A673 (cell line): ENCODE results near the gene MAP6. TPM values are rescaled to one million over a fixed set of nuclear protein-coding genes. Genes with fewer than 3 reads are reported as not detected.

Experiments used
- BruUV-seq: library from RNA; stranded (reverse); fragments of 400-500 nt; replicated peaks from 2 replicates; lab custom pipeline; 2021; lab: Mats Ljungman, UMichigan
- CTCF ChIA-PET: fragments of 300-600 bp; sonication (Branson Sonifier 250); formaldehyde crosslinking; loops from one replicate; lab custom pipeline; 2022; ENCODE audit warnings: antibody characterized with exemption; lab: Charles Lee
- POLR2A ChIA-PET: fragments of 300-600 bp; sonication (Branson Sonifier 250); formaldehyde crosslinking; loops from one replicate; lab custom pipeline; 2022; ENCODE audit warnings: antibody characterized with exemption; ENCODE audit not compliant: low non-redundant PET; lab: Charles Lee
- DNase-seq: peaks from one replicate; pipeline ENCODE4 v3.0.0-alpha.2; 2015; ENCODE audit warnings: low spot score
- H3K27ac ChIP-seq: fragments of 200-600 bp; sonication (generic); 2 replicates; pipeline ENCODE4 v1.5.1; 2016; ENCODE audit warnings: mixed run types, low read depth, mild to moderate bottlenecking, mixed read lengths, antibody characterized with exemption, low read length; ENCODE audit not compliant: poor library complexity, severe bottlenecking
- H3K27me3 ChIP-seq: fragments of 200-600 bp; sonication (generic); replicated peaks from 2 replicates; pipeline ENCODE4 v1.6.1; 2017; ENCODE audit warnings: mixed run types, low read depth, mild to moderate bottlenecking, mixed read lengths, antibody characterized with exemption, low read length; ENCODE audit not compliant: insufficient read depth, poor library complexity
- H3K36me3 ChIP-seq: fragments of 200-600 bp; sonication (generic); 2 replicates; pipeline ENCODE4 v1.6.1; 2016; ENCODE audit warnings: mixed run types, mild to moderate bottlenecking, mixed read lengths, antibody characterized with exemption, low read length; ENCODE audit not compliant: insufficient read depth, poor library complexity, severe bottlenecking
- H3K4me1 ChIP-seq: fragments of 200-600 bp; sonication (generic); 2 replicates; pipeline ENCODE4 v1.6.1; 2017; ENCODE audit warnings: mixed run types, mild to moderate bottlenecking, mixed read lengths, antibody characterized with exemption, low read length; ENCODE audit not compliant: insufficient read depth, poor library complexity, severe bottlenecking
- H3K4me3 ChIP-seq: fragments of 200-600 bp; sonication (generic); 2 replicates; pipeline ENCODE4 v1.5.1; 2016; ENCODE audit warnings: low read depth, mixed run types, mild to moderate bottlenecking, mixed read lengths, low read length; ENCODE audit not compliant: poor library complexity, severe bottlenecking
- H3K9me3 ChIP-seq: fragments of 200-600 bp; sonication (generic); 2 replicates; pipeline ENCODE4 v1.6.1; 2016; ENCODE audit warnings: mixed run types, low read depth, mild to moderate bottlenecking, mixed read lengths, antibody characterized with exemption, low read length; ENCODE audit not compliant: poor library complexity, severe bottlenecking
- EZH2 ChIP-seq: fragments of 200-600 bp; sonication (generic); IDR thresholded peaks from 2 replicates; pipeline ENCODE4 v1.6.1; 2017; ENCODE audit warnings: borderline replicate concordance, low read depth, mild to moderate bottlenecking, mixed read lengths, antibody characterized with exemption, low read length; ENCODE audit not compliant: poor library complexity, severe bottlenecking
- intact Hi-C: fragments of 100-400 bp; cut with micrococcal nuclease; formaldehyde crosslinking; loops from one replicate; pipeline ENCODE4 v1.10.0; 2022; ENCODE audit not compliant: unreplicated experiment
- total RNA-seq: library from RNA; stranded (reverse); gene quantifications from 2 replicates; pipeline ENCODE4 v1.2.3, GENCODE V29; 2021
- TF ChIP-seq, protein P1 (sequence below): fragments of 300-800, 200-600 bp; sonication (generic); conservative IDR thresholded peaks from 2 replicates; pipeline ENCODE4 v1.5.1; 2017; ENCODE audit warnings: low read depth, mild to moderate bottlenecking, antibody characterized with exemption, low read length, moderate library complexity, mixed read lengths

MAP6 gene
- total RNA-seq, 1 experiment from 2014 or later: not detected

DNA sequence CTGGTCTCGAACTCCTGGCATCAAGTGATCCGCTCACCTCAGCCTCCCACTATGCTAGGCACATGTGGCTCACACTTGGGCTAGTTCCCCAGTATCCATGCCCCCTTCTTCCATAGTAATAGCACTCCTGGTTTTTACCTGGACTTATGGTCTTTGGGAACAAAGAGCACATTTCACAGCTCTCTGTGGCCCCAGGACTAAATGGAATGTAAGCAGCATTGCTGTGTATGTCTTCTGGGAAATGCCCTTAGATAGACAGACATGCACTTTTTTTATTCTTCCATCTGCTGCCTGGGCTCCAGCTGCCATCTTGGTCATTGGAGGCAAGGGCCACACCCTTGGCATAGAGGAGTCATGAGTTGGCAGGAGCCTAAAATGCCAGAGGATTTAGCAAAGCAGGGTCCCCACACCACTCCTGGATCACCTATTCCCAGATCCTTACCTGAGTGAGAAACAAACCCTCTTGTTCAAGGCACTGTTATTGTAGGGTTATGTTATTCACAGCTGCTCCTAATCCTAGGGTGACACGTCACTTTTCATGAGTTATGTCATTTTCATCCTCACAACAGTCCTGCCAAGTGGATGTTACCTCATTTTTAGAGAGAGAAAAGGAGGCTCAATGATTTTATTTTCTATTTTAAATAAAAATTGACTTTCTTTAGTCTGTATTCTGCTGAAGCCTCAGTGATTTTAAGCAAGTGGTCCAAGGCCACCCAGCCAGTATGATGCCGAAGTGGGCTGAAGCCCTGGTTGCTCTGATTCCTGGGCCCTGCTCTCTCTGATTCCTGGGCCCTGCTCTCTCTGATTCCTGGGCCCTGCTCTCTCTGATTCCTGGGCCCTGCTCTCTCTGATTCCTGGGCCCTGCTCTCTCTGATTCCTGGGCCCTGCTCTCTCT is 127.4 kb downstream of the MAP6 start:
- H3K9me3 ChIP-seq: no peaks in the 10 kb centered on the region
- H3K4me3 ChIP-seq: no peak overlapping the region
- no peaks in the 10 kb centered on the region for H3K4me1 ChIP-seq
- TF ChIP-seq EZH2: no peak
- TF ChIP-seq, protein P1, sequence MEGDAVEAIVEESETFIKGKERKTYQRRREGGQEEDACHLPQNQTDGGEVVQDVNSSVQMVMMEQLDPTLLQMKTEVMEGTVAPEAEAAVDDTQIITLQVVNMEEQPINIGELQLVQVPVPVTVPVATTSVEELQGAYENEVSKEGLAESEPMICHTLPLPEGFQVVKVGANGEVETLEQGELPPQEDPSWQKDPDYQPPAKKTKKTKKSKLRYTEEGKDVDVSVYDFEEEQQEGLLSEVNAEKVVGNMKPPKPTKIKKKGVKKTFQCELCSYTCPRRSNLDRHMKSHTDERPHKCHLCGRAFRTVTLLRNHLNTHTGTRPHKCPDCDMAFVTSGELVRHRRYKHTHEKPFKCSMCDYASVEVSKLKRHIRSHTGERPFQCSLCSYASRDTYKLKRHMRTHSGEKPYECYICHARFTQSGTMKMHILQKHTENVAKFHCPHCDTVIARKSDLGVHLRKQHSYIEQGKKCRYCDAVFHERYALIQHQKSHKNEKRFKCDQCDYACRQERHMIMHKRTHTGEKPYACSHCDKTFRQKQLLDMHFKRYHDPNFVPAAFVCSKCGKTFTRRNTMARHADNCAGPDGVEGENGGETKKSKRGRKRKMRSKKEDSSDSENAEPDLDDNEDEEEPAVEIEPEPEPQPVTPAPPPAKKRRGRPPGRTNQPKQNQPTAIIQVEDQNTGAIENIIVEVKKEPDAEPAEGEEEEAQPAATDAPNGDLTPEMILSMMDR: no peak
- no peak for DNase-seq
- no peak overlapping the region for H3K27ac ChIP-seq
- no TSS peak for BruUV-seq
- ChIA-PET CTCF (interaction anchor here (0.7 kb wide), 1 partner anchor 701 kb away, joined by 4 read pairs; no protein-coding TSS in a partner anchor), POLR2A (no interaction called here)
- no peaks in the 10 kb centered on the region for H3K36me3 ChIP-seq
- intact Hi-C loops: loop anchor here (10.0 kb wide), 1 partner anchor 323 kb away; no protein-coding TSS in a partner anchor
- no peaks in the 10 kb centered on the region for H3K27me3 ChIP-seq

DNA sequence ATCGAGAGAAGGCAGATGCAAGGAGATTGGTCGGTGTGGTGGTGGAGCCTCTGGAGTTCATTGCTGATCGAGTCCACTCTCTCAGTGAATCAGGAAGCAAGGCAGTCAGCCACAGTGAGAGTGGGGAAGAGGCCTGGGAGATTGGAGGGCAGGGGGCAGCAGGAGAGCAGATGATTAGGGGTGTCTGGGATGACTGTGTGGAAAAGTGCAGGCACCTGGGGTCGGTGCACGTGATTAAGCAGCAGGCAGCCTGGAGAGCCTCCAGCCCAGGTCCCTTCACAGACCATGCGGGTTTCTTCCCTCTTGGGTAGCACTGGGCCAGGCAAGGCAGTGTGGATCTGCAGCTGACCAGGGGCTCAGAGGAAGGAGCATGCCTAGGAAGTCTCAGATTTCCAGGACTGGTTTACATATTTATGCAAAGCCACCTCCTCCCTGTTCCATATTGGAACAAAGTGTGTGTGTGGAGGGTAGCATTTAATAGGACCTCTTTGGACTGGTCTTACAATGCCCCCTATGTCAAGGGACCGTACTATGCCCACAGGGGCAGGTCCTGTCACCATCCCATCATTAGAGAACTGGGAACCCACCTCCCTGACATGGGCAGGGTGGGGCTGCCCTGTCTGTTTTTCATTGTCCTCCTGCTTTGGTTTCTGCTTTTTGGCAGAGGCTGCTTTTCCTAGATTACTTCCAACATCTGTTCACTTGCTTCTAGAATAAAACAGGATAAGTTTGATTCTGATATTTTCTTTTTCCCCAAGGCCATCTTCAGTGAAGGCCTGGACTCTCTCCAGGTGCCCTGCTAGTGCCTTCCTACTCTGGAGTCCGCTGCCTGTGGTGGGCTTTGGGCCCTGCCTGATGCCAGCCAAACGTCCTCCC is 129.1 kb downstream of the MAP6 start:
- ChIA-PET CTCF (no interaction called here), POLR2A (no interaction called here)
- no peak overlapping the region for H3K27ac ChIP-seq
- H3K27me3 ChIP-seq: no peaks in the 10 kb centered on the region
- DNase-seq: no peak
- H3K4me1 ChIP-seq: peaks cover under 1% of the 10 kb centered on the region
- TF ChIP-seq, protein P1: no peak
- TF ChIP-seq EZH2: no peak
- no TSS peak for BruUV-seq
- no peaks in the 10 kb centered on the region for H3K9me3 ChIP-seq
- no peaks in the 10 kb centered on the region for H3K36me3 ChIP-seq
- intact Hi-C loops: loop anchor here (10.0 kb wide), 1 partner anchor 325 kb away; no protein-coding TSS in a partner anchor
- no peak overlapping the region for H3K4me3 ChIP-seq

GRCh38 chr11:75538150-75538942 is 130.5 kb downstream of the MAP6 start:
- no peak for DNase-seq
- intact Hi-C loops: no loop called here
- no peak overlapping the region for H3K27ac ChIP-seq
- TF ChIP-seq, protein P1: no peak
- no peak for TF ChIP-seq EZH2
- H3K36me3 ChIP-seq: no peaks in the 10 kb centered on the region
- POLR2A ChIA-PET: no interaction called here
- CTCF ChIA-PET: no interaction called here
- no peaks in the 10 kb centered on the region for H3K27me3 ChIP-seq
- H3K4me1 ChIP-seq: peaks cover 7% of the 10 kb centered on the region
- no peaks in the 10 kb centered on the region for H3K9me3 ChIP-seq
- no TSS peak for BruUV-seq
- H3K4me3 ChIP-seq: no peak overlapping the region
